Kidney epithelial cell (primary cell): ENCODE measurements around the gene NGEF. TPM values are rescaled to one million over a fixed set of nuclear protein-coding genes. Genes with fewer than 3 reads are reported as not detected.

Source experiments
- DNase-seq: peaks from one replicate; pipeline ENCODE4 v3.0.0-alpha.2; 2010; ENCODE audit warnings: low read depth
- H3K27me3 ChIP-seq: 2 replicates; pipeline ENCODE4 v1.6.0; 2011; ENCODE audit warnings: low read length; ENCODE audit not compliant: control insufficient read depth, insufficient read depth
- H3K36me3 ChIP-seq: 2 replicates; pipeline ENCODE4 v1.5.1; 2011; ENCODE audit warnings: low read length; ENCODE audit not compliant: control insufficient read depth, insufficient read depth
- H3K4me3 ChIP-seq: 2 replicates; pipeline ENCODE4 v1.5.1; 2011; ENCODE audit warnings: low read depth, mild to moderate bottlenecking, control low read depth, low read length
- total RNA-seq: library from RNA; depleted of rRNA; stranded (reverse); fragments of >200 nt; gene quantifications from 2 replicates; pipeline ENCODE4 v1.2.3, GENCODE V29; 2015
- TF ChIP-seq, protein P1 (sequence below): IDR thresholded peaks from 2 replicates; pipeline ENCODE4 v1.5.1; 2011; ENCODE audit warnings: mild to moderate bottlenecking, moderate library complexity, low read length, control low read depth, inconsistent platforms; ENCODE audit not compliant: insufficient read depth, poor library complexity, severe bottlenecking

The NGEF gene
- total RNA-seq, 1 donor from 2014 or later: 2.5 TPM

GRCh38 chr2:232886632-232887031, 126.4 kb downstream of the NGEF start:
- DNase-seq: no peak
- Histone ChIP-seq H3K36me3 (no peaks in the 10 kb centered on the region), H3K4me3 (no peak overlapping the region), H3K27me3 (no peaks in the 10 kb centered on the region)
- TF ChIP-seq, protein P1, sequence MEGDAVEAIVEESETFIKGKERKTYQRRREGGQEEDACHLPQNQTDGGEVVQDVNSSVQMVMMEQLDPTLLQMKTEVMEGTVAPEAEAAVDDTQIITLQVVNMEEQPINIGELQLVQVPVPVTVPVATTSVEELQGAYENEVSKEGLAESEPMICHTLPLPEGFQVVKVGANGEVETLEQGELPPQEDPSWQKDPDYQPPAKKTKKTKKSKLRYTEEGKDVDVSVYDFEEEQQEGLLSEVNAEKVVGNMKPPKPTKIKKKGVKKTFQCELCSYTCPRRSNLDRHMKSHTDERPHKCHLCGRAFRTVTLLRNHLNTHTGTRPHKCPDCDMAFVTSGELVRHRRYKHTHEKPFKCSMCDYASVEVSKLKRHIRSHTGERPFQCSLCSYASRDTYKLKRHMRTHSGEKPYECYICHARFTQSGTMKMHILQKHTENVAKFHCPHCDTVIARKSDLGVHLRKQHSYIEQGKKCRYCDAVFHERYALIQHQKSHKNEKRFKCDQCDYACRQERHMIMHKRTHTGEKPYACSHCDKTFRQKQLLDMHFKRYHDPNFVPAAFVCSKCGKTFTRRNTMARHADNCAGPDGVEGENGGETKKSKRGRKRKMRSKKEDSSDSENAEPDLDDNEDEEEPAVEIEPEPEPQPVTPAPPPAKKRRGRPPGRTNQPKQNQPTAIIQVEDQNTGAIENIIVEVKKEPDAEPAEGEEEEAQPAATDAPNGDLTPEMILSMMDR: no peak

DNA sequence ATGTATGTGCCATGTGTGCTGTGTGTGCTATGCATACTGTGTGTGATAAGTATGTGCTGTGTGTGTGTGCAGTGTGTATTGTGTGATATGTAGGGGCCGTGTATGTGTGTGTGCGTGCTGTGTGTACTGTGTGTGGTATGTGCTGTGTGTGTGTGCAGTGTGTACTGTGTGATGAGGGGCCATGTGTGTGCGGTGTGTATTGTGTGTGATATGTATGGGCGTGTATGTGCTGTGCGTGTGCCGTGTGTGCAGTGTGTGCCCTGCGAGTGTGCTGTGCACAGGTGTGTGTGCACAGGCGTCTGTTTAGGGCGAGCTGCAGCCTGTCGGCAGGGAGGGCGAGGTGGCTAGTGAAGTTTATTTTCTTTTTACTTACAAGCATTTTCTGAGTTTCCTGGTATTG, 126.9 kb downstream of the NGEF start:
- no peak overlapping the region for H3K4me3 ChIP-seq
- no peaks in the 10 kb centered on the region for H3K36me3 ChIP-seq
- H3K27me3 ChIP-seq: no peaks in the 10 kb centered on the region
- TF ChIP-seq, protein P1: no peak
- no peak for DNase-seq

- H3K36me3 ChIP-seq: no peaks in the 10 kb centered on the region
- TF ChIP-seq, protein P1: no peak
- no peak for DNase-seq
Observed at GRCh38 chr2:232885264-232885961, 127.6 kb downstream of the NGEF start.

DNA sequence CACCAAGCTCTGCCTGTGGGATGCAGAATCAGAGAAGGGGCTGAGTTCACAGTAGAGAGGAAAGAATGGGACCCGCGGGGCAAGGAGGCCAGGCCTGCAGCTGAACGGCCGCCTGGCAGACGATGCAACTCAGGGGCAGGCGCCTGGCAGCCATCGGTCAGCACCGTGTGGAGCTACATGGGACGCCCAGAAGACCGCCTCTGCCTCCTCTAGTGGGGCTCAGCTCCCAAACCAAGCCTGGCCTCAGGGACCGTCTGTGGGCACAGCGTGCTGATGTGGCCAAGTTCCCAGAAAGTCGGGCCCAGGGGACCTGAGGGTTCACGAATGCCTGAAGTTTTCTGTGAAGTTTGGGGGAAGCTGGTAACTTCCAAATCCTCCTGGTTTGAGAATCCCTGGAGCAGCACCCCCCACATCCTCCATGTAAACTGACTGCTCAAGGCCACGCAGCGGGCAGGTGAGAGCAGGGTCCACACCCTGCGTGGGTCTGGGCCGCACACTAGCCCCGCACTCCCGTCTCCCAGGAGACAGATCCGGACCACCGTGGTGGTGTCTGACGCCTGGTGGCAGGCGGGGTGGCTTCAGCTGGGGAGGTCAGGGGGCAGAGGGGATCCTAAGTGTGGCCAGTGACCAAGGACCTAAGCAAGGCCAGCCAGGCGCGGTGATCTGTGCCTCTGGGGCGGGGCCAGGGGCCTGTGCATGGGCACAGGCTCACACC, 128.3 kb downstream of the NGEF start:
- TF ChIP-seq, protein P1: no peak
- Histone ChIP-seq H3K4me3 (no peak overlapping the region), H3K27me3 (no peaks in the 10 kb centered on the region), H3K36me3 (no peaks in the 10 kb centered on the region)
- DNase-seq: no peak

More at GRCh38 chr2:232885264-232885961, 127.6 kb downstream of the NGEF start:
- Histone ChIP-seq H3K4me3 (no peak overlapping the region), H3K27me3 (no peaks in the 10 kb centered on the region)

GRCh38 chr2:232884001-232884421, 129.0 kb downstream of the NGEF start:
- no peak for DNase-seq
- Histone ChIP-seq H3K4me3 (no peak overlapping the region), H3K27me3 (no peaks in the 10 kb centered on the region), H3K36me3 (no peaks in the 10 kb centered on the region)
- TF ChIP-seq, protein P1: no peak
